ENCODE data around the gene CPA4.
"Not testable (repeated sequence)": the region's sequence is repeated elsewhere in the genome, so short reads cannot be mapped to it uniquely, and the experiment has no call there.

The CPA4 gene, protein sequence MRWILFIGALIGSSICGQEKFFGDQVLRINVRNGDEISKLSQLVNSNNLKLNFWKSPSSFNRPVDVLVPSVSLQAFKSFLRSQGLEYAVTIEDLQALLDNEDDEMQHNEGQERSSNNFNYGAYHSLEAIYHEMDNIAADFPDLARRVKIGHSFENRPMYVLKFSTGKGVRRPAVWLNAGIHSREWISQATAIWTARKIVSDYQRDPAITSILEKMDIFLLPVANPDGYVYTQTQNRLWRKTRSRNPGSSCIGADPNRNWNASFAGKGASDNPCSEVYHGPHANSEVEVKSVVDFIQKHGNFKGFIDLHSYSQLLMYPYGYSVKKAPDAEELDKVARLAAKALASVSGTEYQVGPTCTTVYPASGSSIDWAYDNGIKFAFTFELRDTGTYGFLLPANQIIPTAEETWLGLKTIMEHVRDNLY

DNA sequence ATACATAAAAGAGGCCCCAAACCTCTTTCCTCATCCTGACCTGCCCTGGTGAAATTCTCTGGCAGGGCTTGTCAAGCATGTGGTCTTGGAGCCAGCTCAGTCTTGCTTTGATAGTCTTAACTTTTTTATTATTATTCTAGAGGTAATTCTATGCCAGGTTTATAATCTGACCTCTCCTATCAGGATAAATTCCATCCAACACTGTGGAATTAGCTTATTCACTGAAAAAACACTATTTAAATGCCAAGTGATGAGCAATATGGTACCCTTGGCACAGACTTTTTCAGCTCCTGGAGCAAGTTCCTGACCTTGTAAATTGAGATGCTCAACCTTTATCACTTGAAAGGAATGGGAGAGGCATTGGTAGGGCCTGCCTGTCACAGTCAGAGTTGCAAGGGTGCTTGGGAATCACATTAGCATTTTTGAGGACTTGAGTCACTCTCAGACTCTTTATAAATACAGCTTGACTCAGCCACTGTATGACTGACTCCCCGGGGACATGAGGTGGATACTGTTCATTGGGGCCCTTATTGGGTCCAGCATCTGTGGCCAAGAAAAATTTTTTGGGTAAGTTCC lies at the start of gene CPA4:
TSS of gene CPA4 (plus strand) at position 480 of the 576 bp plus-strand sequence. CDS start at position 500, 20 bp downstream.
- DNase-seq: peak; percentile 56 to 73

DNA sequence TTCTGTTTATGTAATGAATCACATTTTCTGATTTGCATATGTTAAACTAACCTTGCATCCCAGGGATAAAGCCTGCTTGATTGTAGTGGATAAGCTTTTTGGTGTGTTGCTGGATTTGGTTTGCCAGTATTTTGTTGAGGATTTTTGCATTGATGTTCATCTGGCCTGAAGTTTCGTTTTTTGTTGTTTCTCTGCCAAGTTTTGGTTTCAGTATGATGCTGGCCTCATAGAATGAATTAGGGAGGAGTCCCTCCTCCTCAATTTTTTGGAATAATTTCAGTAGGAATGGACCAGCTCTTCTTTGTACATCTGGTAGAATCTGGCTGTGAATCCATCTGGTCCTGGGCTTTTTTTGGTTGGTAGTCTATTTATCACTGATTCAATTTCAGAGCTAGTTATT lies 49.5 kb upstream of the CPA4 start:
- DNase-seq: not testable (repeated sequence)

DNA sequence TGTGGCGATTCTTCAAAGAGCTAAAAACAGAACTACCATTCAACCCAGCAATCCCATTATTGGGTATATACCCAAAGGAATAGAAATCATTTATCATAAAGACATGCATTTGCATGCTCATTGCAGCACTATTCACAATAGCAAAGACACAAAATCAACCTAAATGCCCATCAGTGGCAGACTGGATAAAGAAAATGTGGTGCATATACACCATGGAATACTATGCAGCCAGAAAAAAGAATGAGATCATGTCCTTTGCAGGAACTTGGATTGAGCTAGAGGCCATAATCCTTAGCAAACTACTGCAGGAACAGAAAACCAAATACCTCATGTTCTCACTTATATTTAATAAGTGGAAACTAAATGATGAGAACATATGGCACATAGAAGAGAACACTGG lies 46.5 kb upstream of the CPA4 start:
- not testable (repeated sequence) for DNase-seq

DNA sequence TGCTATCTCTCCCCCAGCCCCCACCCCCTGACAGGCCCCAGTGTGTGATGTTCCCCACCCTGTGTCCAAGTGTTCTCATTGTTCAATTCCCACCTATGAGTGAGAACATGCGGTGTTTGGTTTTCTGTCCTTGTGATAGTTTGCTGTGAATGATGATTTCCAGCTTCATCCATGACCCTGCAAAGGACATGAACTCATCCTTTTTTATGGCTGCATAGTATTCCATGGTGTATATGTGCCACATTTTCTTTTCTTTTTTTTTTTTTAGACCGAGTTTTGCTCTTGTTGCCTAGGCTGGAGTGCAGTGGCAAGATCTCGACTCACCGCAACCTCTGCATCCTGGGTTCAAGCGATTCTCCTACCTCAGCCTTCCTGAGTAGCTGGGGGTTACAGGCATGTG lies 44.1 kb upstream of the CPA4 start:
- DNase-seq: not testable (repeated sequence)

DNA sequence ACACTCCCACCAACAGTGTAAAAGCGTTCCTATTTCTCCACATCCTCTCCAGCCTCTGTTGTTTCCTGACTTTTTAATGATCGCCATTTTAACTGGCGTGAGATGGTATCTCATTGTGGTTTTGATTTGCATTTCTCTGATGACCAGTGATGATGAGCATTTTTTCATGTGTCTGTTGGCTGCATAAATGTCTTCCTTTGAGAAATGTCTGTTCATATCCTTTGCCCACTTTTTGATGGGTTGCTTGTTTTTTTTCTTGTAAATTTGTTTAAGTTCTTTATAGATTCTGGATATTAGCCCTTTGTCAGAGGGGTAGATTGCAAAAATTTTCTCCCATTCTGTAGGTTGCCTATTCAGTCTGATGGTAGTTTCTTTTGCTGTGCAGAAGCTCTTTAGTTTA lies 43.3 kb upstream of the CPA4 start:
- DNase-seq: not testable (repeated sequence)

DNA sequence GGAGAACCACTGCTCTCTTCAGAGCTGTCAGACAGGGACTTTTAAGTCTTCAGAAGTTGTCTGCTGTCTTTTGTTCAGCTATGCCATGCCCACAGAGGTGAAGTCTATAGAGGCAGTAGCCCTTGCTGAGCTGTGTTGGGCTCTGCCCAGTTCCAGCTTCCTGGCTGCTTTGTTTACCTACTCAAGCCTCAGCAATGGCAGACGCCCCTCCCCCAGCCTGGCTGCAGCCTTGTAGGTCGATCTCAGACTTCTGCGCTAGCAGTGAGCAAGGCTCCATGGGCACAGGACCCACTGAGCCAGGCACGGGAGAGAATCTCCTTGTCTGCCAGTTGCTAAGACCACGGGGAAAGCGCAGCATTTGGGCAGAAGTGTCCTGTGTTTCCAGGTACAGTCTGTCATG lies 38.4 kb upstream of the CPA4 start:
- no peak for DNase-seq

DNA sequence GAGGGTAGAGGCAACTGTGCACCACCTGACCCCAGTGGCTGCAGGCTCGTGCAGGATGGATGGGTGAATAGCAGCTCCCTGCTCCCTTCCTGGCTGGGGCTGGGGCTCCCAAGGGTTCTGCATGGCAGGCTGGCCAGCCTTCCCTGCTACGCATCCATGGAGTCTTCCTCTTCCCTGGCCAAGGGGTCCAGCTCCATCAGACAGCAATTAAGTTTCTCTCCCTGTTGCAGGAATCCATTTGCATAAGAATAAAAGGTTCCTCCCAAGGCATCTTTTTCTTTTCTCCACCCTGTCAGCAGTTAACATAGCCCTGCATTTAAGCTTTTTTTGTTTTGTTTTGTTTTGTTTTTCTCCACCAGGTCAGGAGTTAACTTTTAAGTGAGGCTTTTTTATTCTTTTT lies 36.3 kb upstream of the CPA4 start:
- DNase-seq: no peak

DNA sequence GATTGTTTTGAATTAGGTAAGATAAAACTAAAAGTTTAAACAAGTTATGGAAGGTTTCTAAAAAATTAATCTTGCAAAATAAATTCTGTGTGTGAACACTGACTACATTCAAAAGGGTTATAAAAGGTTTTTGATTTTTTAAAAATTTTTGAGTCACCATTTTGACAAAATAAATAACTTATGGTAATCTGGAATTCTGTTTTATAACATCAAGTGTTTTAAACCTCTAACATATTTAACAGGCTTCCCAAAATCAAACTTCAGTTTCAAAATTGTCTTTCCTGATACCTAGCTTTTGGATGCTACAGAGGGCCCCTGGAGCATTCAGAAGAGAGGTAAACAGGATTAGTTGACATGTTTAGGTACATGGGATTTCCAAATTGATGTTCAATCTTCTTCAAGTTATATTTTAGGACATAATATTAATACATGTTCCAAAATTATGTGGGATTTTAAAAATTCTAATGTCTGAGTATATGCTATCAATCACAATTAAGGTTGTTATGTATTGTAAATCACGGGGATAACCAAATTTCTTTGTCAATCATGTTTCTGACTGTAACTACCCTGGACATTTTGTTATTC lies 34.4 kb upstream of the CPA4 start:
- DNase-seq: no peak

DNA sequence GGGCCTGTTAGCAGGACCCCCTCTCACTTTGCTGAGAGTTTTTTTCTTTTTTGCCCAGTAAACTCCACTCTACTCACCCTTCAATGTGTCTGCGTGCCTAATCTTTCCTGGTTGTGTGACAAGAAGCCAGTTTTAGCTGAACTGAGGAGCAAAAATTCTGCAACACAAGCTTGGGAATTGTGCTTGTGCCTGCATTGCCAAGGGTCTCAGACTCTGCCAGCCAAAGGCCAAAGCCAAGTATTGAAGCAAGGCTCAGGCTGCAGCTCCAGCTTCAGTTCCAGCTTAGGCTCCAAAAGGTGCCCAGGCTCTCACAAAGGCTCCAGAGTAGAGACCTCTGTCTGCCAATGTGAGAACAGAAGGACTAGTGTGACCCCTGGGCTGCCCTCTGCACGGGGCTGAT lies 30.5 kb upstream of the CPA4 start:
- no peak for DNase-seq

DNA sequence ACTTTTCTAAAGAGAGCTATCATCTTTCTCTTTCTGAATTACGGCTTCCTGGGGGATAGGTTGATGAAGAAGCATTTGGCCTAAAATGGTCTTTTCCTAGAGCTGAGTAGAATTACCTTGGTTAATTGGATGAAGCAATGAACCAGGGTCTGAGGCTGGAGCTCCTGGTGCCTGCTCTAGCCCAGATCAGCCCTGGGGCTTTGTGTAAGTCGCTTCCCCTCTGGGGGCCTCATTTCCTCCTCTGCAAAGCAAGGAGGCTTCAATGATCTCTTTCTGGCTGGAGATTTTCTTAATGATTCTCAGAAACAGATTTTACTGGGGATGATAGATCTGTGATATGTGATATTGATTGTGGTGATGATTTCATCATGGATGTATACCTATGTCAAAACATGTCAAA lies 29.8 kb upstream of the CPA4 start:
- DNase-seq: no peak

DNA sequence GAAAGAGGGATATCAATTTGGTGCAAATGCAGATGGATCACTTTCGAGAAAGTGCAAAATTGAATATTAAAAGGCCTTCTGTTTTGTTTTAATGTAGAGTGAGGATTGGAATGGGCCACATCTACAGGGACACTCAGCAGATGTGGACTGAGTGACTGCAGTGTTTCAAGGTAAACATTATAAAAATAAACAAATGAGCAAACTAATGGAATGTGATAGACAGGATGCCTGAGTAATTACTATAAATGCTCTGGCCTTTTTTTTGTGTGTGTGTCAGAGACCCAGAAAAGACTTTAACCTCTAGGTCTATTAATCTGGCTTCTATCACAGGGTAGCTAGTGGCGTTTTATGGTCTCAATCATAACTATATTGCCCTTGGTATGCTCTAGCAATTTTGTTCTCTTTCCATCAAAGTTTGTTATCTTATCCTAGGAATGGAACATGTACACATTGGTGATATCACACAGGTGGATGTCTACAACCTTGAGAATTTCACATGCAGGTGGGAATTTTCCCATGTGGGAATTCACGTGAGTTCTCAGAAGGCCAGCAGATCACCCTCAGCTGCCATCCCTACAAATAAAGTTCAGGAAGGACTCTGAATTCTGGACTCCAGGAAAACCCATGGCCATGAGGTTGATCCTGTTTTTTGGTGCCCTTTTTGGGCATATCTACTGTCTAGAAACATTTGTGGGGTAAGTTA lies 26.6 kb upstream of the CPA4 start, which contains the start of gene CPA2:
TSS of gene CPA2 (plus strand) at position 606 of the 703 bp plus-strand sequence. CDS start at position 625, 19 bp downstream.
- no peak for DNase-seq

DNA sequence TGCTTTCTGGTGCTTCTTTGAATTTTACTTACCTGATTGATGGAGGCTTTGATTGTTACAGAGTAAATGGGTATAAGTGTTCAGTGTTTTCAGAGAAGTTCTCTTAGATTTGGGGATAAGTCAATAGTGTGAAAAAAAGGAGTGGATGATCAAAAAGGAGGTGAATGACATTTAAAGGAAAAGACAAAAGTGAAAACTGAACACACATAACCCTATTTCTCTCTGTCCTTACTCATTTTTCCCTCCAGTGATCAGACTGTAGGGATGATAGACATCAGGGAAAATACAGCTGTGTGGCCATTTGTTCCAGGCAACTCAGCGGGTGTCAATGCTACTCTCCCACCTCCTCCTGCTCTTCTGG lies 26.0 kb upstream of the CPA4 start:
- DNase-seq: no peak

DNA sequence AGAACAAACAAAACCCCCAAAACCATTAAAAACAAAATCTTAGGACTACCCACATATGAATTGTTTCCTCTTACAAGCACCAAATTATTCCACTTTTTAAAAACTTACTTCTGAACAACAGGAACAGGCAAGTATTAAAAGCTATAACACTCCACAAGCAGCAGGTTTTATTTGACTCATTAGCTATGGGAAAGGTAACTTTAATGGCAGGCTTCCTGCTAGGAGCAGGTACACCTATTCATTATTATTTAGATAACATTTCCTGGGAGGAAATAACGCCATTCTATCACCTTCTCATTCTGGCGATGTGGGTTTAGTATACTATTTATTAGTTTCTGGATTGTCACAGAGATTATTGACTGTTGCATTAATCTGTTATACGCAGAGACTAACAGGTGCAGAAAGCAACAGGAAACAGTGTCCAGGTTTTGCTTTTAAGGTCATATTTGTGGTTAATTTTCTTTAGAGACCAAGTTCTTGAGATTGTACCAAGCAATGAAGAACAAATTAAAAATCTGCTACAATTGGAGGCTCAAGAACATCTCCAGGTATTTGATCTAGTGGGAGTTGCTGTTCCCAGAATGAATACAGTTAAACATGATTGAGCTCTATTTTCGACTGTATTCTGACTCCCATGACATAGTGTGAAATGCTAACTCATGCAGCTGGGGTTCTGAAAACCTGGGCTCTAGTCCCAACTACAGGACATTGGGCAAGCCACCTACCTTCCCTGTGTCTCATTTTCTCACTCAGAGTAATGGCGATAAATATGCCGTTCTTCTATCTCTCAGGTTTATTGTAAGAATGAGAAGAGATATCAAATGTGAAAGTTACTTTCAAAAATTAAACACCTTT lies 24.3 kb upstream of the CPA4 start:
- no peak for DNase-seq

DNA sequence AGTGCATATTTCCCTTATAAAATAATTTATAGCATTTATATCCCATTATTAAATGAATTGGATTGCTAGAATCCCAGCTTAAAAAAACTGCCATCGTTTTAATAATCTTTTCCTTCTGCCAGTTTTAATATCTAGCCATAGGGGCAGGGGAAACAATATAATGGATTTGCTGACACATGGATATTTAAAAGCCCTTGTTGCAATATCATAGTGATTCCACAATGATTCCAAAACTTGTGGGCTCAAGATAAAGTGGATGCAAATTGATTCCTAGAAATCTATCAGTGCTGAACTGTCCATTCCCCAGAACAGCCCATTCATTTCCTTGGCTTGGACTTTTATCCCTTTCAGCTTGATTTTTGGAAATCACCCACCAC lies 23.7 kb upstream of the CPA4 start:
- no peak for DNase-seq

DNA sequence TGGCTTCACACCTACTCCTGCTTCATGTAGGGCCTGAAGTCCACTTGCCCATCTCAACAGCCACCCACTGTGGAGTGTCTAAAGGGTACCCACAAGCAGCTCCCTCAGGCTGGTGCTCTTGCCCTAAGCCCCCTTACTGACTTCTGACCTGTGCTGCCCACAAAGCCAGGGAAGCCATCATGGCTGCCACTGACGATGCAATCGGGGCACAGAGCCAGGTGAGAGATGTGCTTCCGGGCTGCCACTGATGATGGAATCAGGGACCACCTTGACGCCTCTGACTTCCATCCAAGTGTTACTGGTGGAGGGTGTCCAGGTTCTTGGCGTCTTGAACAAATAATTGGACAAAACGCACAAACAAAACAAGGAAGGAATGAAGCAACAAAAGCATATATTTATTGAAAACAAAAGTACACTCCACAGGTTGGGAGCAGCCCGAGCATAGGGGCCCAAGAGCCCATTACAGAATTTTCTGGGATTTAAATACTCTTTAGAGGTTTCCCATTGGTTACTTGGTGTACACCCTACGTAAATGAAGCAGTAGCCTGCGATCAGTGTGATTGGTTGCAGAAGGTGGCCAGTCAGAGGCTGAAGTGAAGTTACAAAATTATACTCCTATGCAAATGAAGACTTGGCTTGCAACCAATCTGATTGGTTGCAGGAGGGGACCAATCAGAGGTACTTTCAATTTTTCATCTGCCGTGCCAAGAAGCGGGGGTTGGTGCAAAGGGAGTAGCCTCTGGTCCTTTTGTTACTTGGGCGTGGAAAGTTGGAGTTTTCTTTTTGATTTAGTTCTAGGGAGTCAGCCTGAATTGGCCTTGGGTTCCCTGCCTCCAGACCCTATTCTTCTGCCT lies 21.8 kb upstream of the CPA4 start:
- DNase-seq: no peak

DNA sequence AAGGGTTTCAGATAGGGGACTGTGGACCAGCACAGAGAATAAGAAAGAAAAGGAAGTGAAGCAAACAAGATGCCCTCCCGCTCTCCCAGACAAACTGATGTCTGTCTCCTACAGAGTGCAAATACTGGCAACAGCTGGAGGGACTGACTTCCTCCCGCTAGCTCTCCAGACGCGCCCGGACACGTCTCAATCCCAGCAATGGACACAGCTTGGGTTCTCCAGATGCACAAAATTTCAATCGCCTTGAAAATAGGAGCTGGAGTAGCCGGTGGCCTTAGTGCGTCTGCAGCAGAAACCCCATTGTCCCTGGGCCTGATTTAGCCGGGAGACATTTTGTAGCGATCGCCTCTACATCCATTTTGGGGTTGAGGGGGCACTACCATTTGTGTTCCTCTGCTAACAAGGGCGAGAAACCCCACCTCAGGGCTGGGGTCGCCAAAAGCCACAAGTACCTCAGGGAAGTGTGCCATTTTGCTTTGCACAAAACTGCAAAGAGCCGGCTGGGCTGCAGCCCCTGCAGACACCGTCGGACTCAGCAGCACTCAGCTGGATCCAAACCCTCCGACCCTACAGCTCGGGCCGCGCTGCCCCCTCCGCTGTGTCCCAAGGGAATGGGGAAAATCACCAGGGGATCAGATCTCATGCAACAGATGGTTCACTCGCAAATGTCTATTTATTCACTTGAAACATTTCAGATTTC lies 20.4 kb upstream of the CPA4 start:
- DNase-seq: no peak

DNA sequence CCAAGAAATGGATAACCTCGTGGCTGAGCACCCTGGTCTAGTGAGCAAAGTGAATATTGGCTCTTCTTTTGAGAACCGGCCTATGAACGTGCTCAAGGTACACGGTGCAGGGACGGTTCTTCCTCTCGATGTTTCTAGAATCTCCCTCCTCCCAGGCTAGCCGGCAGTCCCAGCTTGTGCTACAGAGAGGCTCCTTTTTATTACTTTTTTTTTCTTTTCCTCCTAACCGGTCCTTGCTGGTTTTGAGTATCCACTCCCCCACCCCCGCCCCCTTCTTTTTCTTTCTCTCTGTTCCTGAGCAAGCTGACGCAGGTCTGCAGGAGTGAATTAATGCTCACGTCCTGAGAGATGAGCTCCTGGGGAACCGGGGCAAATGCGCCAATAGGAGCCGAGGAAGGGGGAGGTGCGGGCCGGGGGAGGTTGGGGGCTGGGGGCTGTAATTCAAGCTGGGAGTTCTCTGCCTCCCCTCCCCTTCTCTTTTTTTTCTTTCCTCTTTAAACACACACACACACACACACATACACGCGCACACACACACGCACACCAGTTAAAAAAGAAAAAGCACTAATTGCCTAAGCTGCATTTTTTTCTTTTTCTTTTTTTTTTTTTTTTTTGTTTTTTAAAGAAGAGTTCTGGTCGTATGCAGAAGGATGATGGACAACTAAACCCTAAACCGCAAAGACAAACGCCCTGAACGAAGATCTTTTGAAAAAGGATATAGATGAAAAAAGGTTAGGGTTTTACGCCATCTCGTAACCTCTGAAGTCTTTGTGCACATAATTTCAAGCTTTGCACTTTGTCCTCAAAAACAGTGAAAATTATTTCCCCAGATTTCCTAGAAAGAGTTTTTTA lies 19.7 kb upstream of the CPA4 start:
- no peak for DNase-seq

DNA sequence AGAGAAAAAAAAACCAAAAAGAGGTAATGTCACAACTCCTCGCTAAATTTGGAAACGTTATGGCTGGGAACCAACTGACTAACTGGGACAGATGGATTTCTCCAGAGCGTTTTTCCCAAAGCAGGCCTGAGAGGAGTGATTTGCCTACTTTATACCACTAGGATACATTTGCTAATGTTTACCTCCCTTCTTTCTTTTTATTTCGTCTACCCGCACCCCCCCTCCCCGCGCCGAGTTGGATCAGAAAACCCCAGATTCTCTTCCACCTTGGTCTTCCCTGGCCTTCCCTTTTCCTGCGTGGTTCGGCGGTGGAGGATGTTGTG lies 19.1 kb upstream of the CPA4 start:
- DNase-seq: no peak

DNA sequence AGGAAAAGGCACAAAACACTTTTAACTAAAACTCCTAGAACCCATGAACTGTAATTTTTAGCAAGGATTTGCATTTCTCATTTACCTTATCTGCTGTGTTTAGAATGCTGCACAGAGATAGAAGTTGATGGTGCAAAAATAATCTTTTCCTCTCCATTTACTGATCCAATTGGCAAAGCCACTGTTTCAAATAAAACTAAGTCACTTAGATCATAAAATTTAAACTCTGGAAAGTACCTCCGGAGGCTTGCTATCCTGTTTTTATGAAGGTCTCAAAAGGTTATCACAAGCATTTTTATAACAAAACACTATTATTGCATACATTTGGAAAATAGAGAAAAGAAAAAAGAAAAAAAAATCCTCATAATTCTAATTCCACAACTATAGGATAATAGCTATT lies 18.7 kb upstream of the CPA4 start:
- no peak for DNase-seq

DNA sequence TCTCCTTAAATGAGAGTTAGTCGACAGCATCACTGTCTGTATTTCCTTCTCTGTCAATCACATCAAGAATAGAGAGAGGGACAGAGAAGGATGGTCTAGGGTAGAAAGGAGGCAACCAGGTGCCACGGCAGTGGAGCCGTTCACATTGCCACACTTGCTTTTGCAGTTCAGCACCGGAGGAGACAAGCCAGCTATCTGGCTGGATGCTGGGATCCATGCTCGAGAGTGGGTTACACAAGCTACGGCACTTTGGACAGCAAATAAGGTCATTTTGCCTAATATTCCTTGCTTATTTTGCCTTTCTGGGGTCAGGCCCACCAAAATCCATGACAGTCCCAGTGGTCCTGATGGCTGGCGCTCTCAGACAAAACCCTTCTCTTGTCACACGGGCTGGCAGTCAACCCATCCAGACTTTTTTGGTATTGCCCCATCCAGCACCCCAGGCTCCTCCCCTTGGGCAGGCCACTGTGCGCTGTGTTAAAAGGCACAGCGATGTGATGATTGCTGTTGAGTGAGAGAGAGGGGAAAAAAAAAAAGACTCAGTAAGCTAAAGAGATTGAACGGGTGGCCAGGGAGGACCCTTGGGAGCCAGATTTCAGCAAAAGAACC lies 17.9 kb upstream of the CPA4 start:
- DNase-seq: no peak
